Fibroblast of lung (primary cell): Measurements from ENCODE around the gene PKDCC. TPM values are rescaled to one million over a fixed set of nuclear protein-coding genes. Genes with fewer than 3 reads are reported as not detected.
A peak's percentile ranks its signal among the peaks of the same experiment; 100 is the strongest.
"Not testable (repeated sequence)": the region's sequence is repeated elsewhere in the genome, so short reads cannot be mapped to it uniquely, and the experiment has no call there.

Experiments used
- DNase-seq, 2 donors: peaks; one replicate each; pipeline versions ENCODE4 v3.0.0 to v3.0.0-alpha.2; 2010; ENCODE audit warnings: low read depth in 2 of 2
- H2AFZ ChIP-seq: 2 replicates; pipeline ENCODE4 v1.5.1; 2012; ENCODE audit warnings: low read length, control low read depth, inconsistent platforms
- H3K27ac ChIP-seq: 2 replicates; pipeline ENCODE4 v1.5.1; 2011; ENCODE audit warnings: low read length, control low read depth; ENCODE audit not compliant: insufficient read depth
- H3K27me3 ChIP-seq: 2 replicates; pipeline ENCODE4 v1.5.1; 2011; ENCODE audit warnings: mild to moderate bottlenecking, low read length; ENCODE audit not compliant: control insufficient read depth, insufficient read depth
- H3K36me3 ChIP-seq: 2 replicates; pipeline ENCODE4 v1.5.1; 2011; ENCODE audit warnings: low read length; ENCODE audit not compliant: control insufficient read depth, insufficient read depth
- H3K4me1 ChIP-seq: 2 replicates; pipeline ENCODE4 v1.5.1; 2011; ENCODE audit warnings: low read length; ENCODE audit not compliant: control insufficient read depth, insufficient read depth; ENCODE audit errors: extremely low read depth
- H3K4me2 ChIP-seq: 2 replicates; pipeline ENCODE4 v1.5.1; 2011; ENCODE audit warnings: low read length, control low read depth; ENCODE audit not compliant: insufficient read depth; ENCODE audit errors: extremely low read depth
- H3K4me3 ChIP-seq, 4 experiments: fragments of 200-600 bp in 1 of 4; sonication (generic) in 1 of 4; replicated peaks in 1 of 4; 2 replicates each; pipeline ENCODE4 v1.5.1; 2011 to 2016; ENCODE audit warnings: low read length in 4 of 4, low read depth in 3 of 4, mild to moderate bottlenecking in 3 of 4, control low read depth in 2 of 4, inconsistent platforms in 1 of 4, mixed read lengths in 1 of 4; ENCODE audit not compliant: insufficient read depth in 1 of 4; ENCODE audit errors: control extremely low read depth in 1 of 4
- H3K79me2 ChIP-seq: 2 replicates; pipeline ENCODE4 v1.5.1; 2012; ENCODE audit warnings: mild to moderate bottlenecking, low read length, inconsistent platforms; ENCODE audit not compliant: control insufficient read depth, insufficient read depth
- H3K9ac ChIP-seq: 2 replicates; pipeline ENCODE4 v1.5.1; 2011; ENCODE audit warnings: mild to moderate bottlenecking, low read length, control low read depth; ENCODE audit not compliant: insufficient read depth
- H3K9me3 ChIP-seq: 2 replicates; pipeline ENCODE4 v1.5.1; 2012; ENCODE audit warnings: low read depth, low read length; ENCODE audit not compliant: control insufficient read depth, insufficient read depth
- H4K20me1 ChIP-seq: 2 replicates; pipeline ENCODE4 v1.5.1; 2011; ENCODE audit warnings: low read length; ENCODE audit not compliant: control insufficient read depth, insufficient read depth; ENCODE audit errors: extremely low read depth
- EZH2 ChIP-seq: IDR thresholded peaks from 2 replicates; pipeline ENCODE4 v1.5.1; 2012; ENCODE audit warnings: low read length, control low read depth, mild to moderate bottlenecking; ENCODE audit errors: missing control alignments
- polyA plus RNA-seq, 2 donors: library from polyadenylated mRNA; depleted of rRNA in 1 of 2; stranded (reverse) in 1 of 2; unstranded in 1 of 2; fragments of >200 nt; gene quantifications; 2 replicates each; pipeline ENCODE4 v1.2.1, GENCODE V29; 2011 to 2012; ENCODE audit warnings: missing spikeins in 1 of 2
- total RNA-seq: library from RNA; depleted of rRNA; stranded (reverse); fragments of >200 nt; gene quantifications from 2 replicates; pipeline ENCODE4 v1.2.1, GENCODE V29; 2014
- TF ChIP-seq, protein P1 (sequence below), 2 donors: IDR thresholded peaks in 1 of 2; conservative IDR thresholded peaks in 1 of 2; 1 replicate in 1 of 2; 2 replicates in 1 of 2; pipeline ENCODE4 v1.5.1; 2011 to 2012; ENCODE audit warnings: low read length in 2 of 2, control low read depth in 1 of 2, inconsistent platforms in 1 of 2, low read depth in 1 of 2, mild to moderate bottlenecking in 1 of 2

The PKDCC gene
- total and polyA plus RNA-seq, 2 donors (not counting 1 experiment from before 2014, with no cell fraction given), result 48.4 to 63.9 TPM

DNA sequence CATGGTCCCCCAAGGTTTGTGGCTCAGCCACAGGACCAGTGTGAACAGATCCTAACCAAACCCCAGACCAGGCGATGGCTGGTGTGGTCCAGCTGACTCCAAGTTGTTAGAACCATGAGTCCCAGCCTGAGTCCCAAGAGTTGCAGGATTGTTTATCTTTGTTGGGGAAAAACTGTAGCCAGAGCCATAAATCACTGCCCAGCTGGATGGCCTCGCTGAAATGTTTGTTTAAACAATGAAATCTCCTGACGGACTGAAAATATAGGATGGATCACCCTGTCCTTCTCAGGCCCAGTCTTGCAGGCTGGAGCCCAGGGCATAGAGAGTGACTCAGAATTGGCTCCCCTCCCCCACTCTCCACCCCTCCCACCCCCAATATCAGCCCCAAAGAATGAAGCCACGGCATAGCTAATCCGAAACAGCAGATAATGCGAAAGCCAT lies 36.4 kb downstream of the PKDCC start:
- Histone ChIP-seq H2AFZ (no peak overlapping the region), H3K4me1 (peaks cover 8% of the 10 kb centered on the region), H3K27ac (no peak overlapping the region), H3K36me3 (no peaks in the 10 kb centered on the region), H3K4me2 (no peak overlapping the region), H3K4me3 (no peak overlapping the region), H3K27me3 (peaks cover 8% of the 10 kb centered on the region), H4K20me1 (no peaks in the 10 kb centered on the region), H3K9me3 (no peaks in the 10 kb centered on the region), H3K79me2 (no peaks in the 10 kb centered on the region), H3K9ac (no peak overlapping the region)
- peak; percentile 93 to 97 for DNase-seq
- TF ChIP-seq EZH2, result no peak
- TF ChIP-seq, protein P1, sequence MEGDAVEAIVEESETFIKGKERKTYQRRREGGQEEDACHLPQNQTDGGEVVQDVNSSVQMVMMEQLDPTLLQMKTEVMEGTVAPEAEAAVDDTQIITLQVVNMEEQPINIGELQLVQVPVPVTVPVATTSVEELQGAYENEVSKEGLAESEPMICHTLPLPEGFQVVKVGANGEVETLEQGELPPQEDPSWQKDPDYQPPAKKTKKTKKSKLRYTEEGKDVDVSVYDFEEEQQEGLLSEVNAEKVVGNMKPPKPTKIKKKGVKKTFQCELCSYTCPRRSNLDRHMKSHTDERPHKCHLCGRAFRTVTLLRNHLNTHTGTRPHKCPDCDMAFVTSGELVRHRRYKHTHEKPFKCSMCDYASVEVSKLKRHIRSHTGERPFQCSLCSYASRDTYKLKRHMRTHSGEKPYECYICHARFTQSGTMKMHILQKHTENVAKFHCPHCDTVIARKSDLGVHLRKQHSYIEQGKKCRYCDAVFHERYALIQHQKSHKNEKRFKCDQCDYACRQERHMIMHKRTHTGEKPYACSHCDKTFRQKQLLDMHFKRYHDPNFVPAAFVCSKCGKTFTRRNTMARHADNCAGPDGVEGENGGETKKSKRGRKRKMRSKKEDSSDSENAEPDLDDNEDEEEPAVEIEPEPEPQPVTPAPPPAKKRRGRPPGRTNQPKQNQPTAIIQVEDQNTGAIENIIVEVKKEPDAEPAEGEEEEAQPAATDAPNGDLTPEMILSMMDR (conservative IDR thresholded peaks at IDR 0.05 in 1 of 2, IDR thresholded peaks at IDR 0.05 in 1 of 2; ENCODE audit: low read depth in 1 of 2, low read length in 2 of 2), result no peak

DNA sequence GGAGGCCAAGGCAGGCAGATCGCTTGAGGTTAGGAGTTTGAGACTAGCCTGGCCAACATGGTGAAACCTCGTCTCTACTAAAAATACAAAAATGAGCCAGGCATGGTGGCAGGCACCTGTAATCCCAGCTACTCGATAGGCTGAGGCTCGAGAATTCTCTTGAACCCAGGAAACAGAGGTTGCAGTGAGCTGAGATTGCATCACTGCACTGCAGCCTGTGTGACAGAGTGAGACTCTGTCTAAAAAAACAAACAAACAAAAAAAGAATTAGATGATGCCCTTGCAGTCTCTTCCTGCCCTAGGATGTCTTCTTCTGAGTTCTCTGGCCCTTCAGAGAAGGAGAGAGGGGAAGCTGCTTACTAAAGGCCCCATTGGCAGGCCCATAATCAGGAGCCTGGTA lies 37.2 kb downstream of the PKDCC start:
- H3K9ac ChIP-seq, H3K27me3 ChIP-seq, H4K20me1 ChIP-seq, H3K4me3 ChIP-seq, H3K79me2 ChIP-seq, H3K4me2 ChIP-seq, DNase-seq, H3K36me3 ChIP-seq, H3K27ac ChIP-seq, H3K4me1 ChIP-seq, H3K9me3 ChIP-seq, H2AFZ ChIP-seq: not testable (repeated sequence)

DNA sequence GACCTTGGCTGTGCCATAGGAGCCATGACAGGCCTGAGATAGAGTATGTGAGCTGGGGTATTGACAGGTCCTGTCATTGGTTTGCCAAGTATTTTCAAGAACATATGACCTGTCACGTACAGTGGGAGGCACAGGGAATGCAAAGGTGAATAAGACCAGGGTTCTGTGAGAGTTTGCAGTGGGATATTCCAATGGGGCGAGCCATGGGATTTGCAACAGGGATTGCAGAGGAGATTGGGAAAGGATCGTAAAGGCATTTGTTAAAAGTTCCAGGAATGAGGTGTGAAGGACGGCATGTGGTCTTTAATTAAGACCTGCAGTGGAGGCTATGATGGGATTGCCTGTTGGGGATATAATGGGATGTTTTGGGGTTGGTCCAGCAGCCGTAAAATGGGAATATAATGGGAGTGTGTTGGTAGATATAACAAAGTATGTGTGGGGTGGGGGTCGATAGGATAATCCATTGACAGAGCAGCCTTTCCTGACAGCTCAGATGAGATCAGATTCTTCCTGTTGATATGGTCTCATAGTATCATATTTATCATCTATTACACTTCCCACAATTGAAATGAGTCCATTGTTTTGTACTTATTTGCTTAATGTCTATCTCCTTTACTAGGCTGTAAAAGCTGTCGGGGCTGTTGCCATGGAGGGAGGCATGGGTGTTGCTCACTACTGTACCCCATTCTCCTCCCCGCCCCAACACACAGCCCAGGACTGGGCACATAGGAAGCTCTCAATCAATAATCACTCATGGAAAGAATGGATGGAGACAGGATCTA lies 38.1 kb downstream of the PKDCC start:
- H3K27ac ChIP-seq, result no peak overlapping the region
- no peak overlapping the region for H3K4me3 ChIP-seq
- no peaks in the 10 kb centered on the region for H3K36me3 ChIP-seq
- TF ChIP-seq, protein P1 (conservative IDR thresholded peaks at IDR 0.05 in 1 of 2, IDR thresholded peaks at IDR 0.05 in 1 of 2; ENCODE audit: low read depth in 1 of 2, low read length in 2 of 2), result no peak
- TF ChIP-seq EZH2, result no peak
- no peak for DNase-seq
- peaks cover 8% of the 10 kb centered on the region for H3K4me1 ChIP-seq
- H4K20me1 ChIP-seq, result no peaks in the 10 kb centered on the region
- no peak overlapping the region for H3K4me2 ChIP-seq
- H3K79me2 ChIP-seq, result no peaks in the 10 kb centered on the region
- H2AFZ ChIP-seq, result no peak overlapping the region
- no peaks in the 10 kb centered on the region for H3K27me3 ChIP-seq
- H3K9ac ChIP-seq, result no peak overlapping the region
- H3K9me3 ChIP-seq, result no peaks in the 10 kb centered on the region
